T follicular helper cell (primary cell): ENCODE results near the gene DNASE1L1.

ENCODE experiments used
- DNase-seq: peaks from one replicate; pipeline ENCODE4 v3.0.0-alpha.2; 2020; ENCODE audit warnings: low read depth

DNASE1L1 gene

GRCh38 chrX:154436374-154436982, 27.4 kb upstream of the DNASE1L1 start:
- peak; percentile 49 for DNase-seq

- no peak for DNase-seq
These were observed 26.2 kb upstream of the DNASE1L1 start for GRCh38 chrX:154435171-154435733.

GRCh38 chrX:154434394-154435168, 25.5 kb upstream of the DNASE1L1 start:
- no peak for DNase-seq

- DNase-seq: no peak
These were observed 24.6 kb upstream of the DNASE1L1 start for GRCh38 chrX:154433605-154434004.

- no peak for DNase-seq
These were observed 23.2 kb upstream of the DNASE1L1 start for GRCh38 chrX:154432210-154432609.

GRCh38 chrX:154431341-154431740, 22.3 kb upstream of the DNASE1L1 start:
- no peak for DNase-seq

- DNase-seq: no peak
These were observed 21.9 kb upstream of the DNASE1L1 start for GRCh38 chrX:154430916-154431315.

- no peak for DNase-seq
These were observed 21.4 kb upstream of the DNASE1L1 start for GRCh38 chrX:154430479-154430878.

- DNase-seq: no peak
These were observed 20.7 kb upstream of the DNASE1L1 start for GRCh38 chrX:154429711-154430110.

- peak; percentile 83 for DNase-seq
These were observed 19.4 kb upstream of the DNASE1L1 start, which contains the start of gene ATP6AP1 for GRCh38 chrX:154428176-154429171. ATP6AP1 (plus strand) TSS chrX:154428677; CDS start chrX:154428693, 16 bp downstream.

GRCh38 chrX:154426916-154427770, 18.1 kb upstream of the DNASE1L1 start:
- DNase-seq: no peak

- no peak for DNase-seq
These were observed 11.3 kb upstream of the DNASE1L1 start for GRCh38 chrX:154420402-154420756.

- no peak for DNase-seq
These were observed 10.8 kb upstream of the DNASE1L1 start for GRCh38 chrX:154419688-154420401.

GRCh38 chrX:154419189-154419588, 10.1 kb upstream of the DNASE1L1 start:
- no peak for DNase-seq

GRCh38 chrX:154417157-154417556, 8.1 kb upstream of the DNASE1L1 start:
- DNase-seq: no peak

- no peak for DNase-seq
These were observed 4.1 kb upstream of the DNASE1L1 start for GRCh38 chrX:154413142-154413541.

- no peak for DNase-seq
These were observed 3.4 kb upstream of the DNASE1L1 start for GRCh38 chrX:154412468-154412867.

GRCh38 chrX:154411981-154412340, 2.9 kb upstream of the DNASE1L1 start:
- DNase-seq: no peak

- no peak for DNase-seq
These were observed 314 bp downstream of the DNASE1L1 start for GRCh38 chrX:154408659-154409221.

- no peak for DNase-seq
These were observed 4.3 kb downstream of the DNASE1L1 start for GRCh38 chrX:154404625-154405192.
